H1 (cell line): Measurements from ENCODE around the gene PDXDC1.
"Not testable (repeated sequence)": the region's sequence is repeated elsewhere in the genome, so short reads cannot be mapped to it uniquely, and the experiment has no call there.

ENCODE experiments used
- POLR2A ChIP-seq, 2 experiments: IDR thresholded peaks; 1 replicate in 1 of 2; 2 replicates in 1 of 2; pipeline ENCODE4 v1.6.1; 2011; ENCODE audit warnings: low read depth in 2 of 2, low read length in 2 of 2, mild to moderate bottlenecking in 2 of 2; ENCODE audit errors: control extremely low read depth in 1 of 2
- RAD21 ChIP-seq, 2 experiments: IDR thresholded peaks in 1 of 2; conservative IDR thresholded peaks in 1 of 2; 2 replicates each; pipeline ENCODE4 v1.6.1; 2011; ENCODE audit warnings: low read depth in 2 of 2, low read length in 2 of 2, improper control_type of control experiment in 1 of 2, inconsistent platforms in 1 of 2, mild to moderate bottlenecking in 1 of 2, moderate library complexity in 1 of 2
- TAF1 ChIP-seq: IDR thresholded peaks from 2 replicates; pipeline ENCODE4 v1.6.1; 2011; ENCODE audit warnings: mild to moderate bottlenecking, low read depth, low read length
- YY1 ChIP-seq: IDR thresholded peaks from 2 replicates; pipeline ENCODE4 v1.6.1; 2011; ENCODE audit warnings: low read depth, mild to moderate bottlenecking, low read length
- TF ChIP-seq, protein P1 (sequence below), 3 experiments: IDR thresholded peaks; 1 replicate in 2 of 3; 2 replicates in 1 of 3; pipeline versions ENCODE4 v1.5.1 to v1.6.1; 2011; ENCODE audit warnings: low read length in 3 of 3, mild to moderate bottlenecking in 3 of 3, inconsistent platforms in 2 of 3, low read depth in 1 of 3, moderate library complexity in 1 of 3; ENCODE audit not compliant: insufficient read depth in 1 of 3; ENCODE audit errors: control extremely low read depth in 1 of 3

GRCh38 chr16:15012941-15013340, 38.1 kb downstream of the PDXDC1 start:
- TF ChIP-seq, protein P1, sequence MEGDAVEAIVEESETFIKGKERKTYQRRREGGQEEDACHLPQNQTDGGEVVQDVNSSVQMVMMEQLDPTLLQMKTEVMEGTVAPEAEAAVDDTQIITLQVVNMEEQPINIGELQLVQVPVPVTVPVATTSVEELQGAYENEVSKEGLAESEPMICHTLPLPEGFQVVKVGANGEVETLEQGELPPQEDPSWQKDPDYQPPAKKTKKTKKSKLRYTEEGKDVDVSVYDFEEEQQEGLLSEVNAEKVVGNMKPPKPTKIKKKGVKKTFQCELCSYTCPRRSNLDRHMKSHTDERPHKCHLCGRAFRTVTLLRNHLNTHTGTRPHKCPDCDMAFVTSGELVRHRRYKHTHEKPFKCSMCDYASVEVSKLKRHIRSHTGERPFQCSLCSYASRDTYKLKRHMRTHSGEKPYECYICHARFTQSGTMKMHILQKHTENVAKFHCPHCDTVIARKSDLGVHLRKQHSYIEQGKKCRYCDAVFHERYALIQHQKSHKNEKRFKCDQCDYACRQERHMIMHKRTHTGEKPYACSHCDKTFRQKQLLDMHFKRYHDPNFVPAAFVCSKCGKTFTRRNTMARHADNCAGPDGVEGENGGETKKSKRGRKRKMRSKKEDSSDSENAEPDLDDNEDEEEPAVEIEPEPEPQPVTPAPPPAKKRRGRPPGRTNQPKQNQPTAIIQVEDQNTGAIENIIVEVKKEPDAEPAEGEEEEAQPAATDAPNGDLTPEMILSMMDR (IDR thresholded peaks at IDR 0.05; ENCODE audit: control extremely low read depth in 1 of 3, insufficient read depth in 1 of 3, low read depth in 1 of 3, low read length in 3 of 3), result not testable (repeated sequence)
- TF ChIP-seq YY1; RAD21 (IDR thresholded peaks at IDR 0.05 in 1 of 2, conservative IDR thresholded peaks at IDR 0.05 in 1 of 2; ENCODE audit: low read depth in 2 of 2, low read length in 2 of 2); POLR2A (IDR thresholded peaks at IDR 0.05; ENCODE audit: control extremely low read depth in 1 of 2, low read depth in 2 of 2, low read length in 2 of 2); TAF1: not testable (repeated sequence)
